Endothelial cell of umbilical vein (primary cell): ENCODE measurements around the gene HNRNPH2.

Experiments used
- POLR2A ChIP-seq: IDR thresholded peaks from 2 replicates; pipeline ENCODE4 v1.6.1; 2012; ENCODE audit warnings: low read depth, mild to moderate bottlenecking, control low read depth, low read length
- POLR2AphosphoS5 ChIP-seq: IDR thresholded peaks from 2 replicates; pipeline ENCODE4 v1.6.1; 2012; ENCODE audit warnings: low read depth, mild to moderate bottlenecking, control low read depth, low read length, moderate library complexity; ENCODE audit not compliant: insufficient read depth
- TF ChIP-seq, protein P1 (sequence below), 2 donors: IDR thresholded peaks; 1 replicate in 1 of 2; 2 replicates in 1 of 2; pipeline ENCODE4 v1.5.1; 2011; ENCODE audit warnings: low read length in 2 of 2, mild to moderate bottlenecking in 2 of 2, moderate library complexity in 2 of 2, control low read depth in 1 of 2, inconsistent platforms in 1 of 2, low read depth in 1 of 2; ENCODE audit not compliant: insufficient read depth in 1 of 2; ENCODE audit errors: extremely low read depth in 1 of 2

DNA sequence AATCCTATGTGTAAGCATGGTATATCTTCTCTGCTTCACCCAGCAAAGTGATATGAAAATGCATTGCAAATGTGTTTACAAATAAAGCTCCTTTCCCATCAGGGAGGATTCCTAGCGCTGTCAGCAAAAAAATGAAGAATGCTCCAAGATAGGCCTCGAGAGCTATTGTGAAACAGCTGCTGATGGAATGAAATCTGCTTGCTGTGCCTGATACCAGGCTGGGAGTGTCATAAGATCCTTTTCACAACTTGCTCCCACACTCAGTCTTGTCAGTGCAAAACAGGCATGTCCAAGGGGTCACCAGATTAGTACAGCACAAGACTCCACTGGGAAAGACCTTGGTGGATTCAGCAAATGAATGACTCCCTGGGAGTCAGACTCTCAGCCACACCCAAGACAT lies 34.1 kb downstream of the HNRNPH2 start:
- TF ChIP-seq POLR2AphosphoS5 (no peak), POLR2A (no peak)
- TF ChIP-seq, protein P1, sequence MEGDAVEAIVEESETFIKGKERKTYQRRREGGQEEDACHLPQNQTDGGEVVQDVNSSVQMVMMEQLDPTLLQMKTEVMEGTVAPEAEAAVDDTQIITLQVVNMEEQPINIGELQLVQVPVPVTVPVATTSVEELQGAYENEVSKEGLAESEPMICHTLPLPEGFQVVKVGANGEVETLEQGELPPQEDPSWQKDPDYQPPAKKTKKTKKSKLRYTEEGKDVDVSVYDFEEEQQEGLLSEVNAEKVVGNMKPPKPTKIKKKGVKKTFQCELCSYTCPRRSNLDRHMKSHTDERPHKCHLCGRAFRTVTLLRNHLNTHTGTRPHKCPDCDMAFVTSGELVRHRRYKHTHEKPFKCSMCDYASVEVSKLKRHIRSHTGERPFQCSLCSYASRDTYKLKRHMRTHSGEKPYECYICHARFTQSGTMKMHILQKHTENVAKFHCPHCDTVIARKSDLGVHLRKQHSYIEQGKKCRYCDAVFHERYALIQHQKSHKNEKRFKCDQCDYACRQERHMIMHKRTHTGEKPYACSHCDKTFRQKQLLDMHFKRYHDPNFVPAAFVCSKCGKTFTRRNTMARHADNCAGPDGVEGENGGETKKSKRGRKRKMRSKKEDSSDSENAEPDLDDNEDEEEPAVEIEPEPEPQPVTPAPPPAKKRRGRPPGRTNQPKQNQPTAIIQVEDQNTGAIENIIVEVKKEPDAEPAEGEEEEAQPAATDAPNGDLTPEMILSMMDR (IDR thresholded peaks at IDR 0.05; ENCODE audit: extremely low read depth in 1 of 2, insufficient read depth in 1 of 2, low read depth in 1 of 2, low read length in 2 of 2) = no peak
